WTC11 (cell line): Measurements from ENCODE around the gene STAM. TPM values are rescaled to one million over a fixed set of nuclear protein-coding genes. Genes with fewer than 3 reads are reported as not detected.

ENCODE experiments used
- ATAC-seq: fragments of 200-7000 bp; cut with Tn5 transposase; 2 replicates; pipeline ENCODE4 v1.10.0; 2021; ENCODE audit warnings: mild to moderate bottlenecking, moderate library complexity
- CTCF ChIA-PET: fragments of 300-600 bp; sonication (Branson Sonifier 250); formaldehyde crosslinking; loops from one replicate; lab custom pipeline; 2021; ENCODE audit warnings: antibody characterized with exemption; lab: Charles Lee
- POLR2A ChIA-PET: fragments of 350-600 bp; sonication (Branson Sonifier 250); formaldehyde crosslinking; loops from one replicate; lab custom pipeline; 2021; ENCODE audit warnings: antibody characterized with exemption; lab: Charles Lee
- DNase-seq: peaks from one replicate; pipeline ENCODE4 v3.0.0; 2021; ENCODE audit warnings: low spot score
- H3K27ac Mint-ChIP-seq: 2 replicates; pipeline ENCODE4 v1.8.0; 2021; ENCODE audit warnings: mixed read lengths
- H3K27me3 Mint-ChIP-seq: 2 replicates; pipeline ENCODE4 v1.8.0; 2021; ENCODE audit warnings: low read depth, mild to moderate bottlenecking, moderate library complexity, mixed read lengths
- H3K36me3 Mint-ChIP-seq: 2 replicates; pipeline ENCODE4 v1.8.0; 2021; ENCODE audit warnings: mixed read lengths
- H3K4me1 Mint-ChIP-seq: 2 replicates; pipeline ENCODE4 v1.8.0; 2022; ENCODE audit warnings: mixed read lengths
- H3K4me3 Mint-ChIP-seq: 2 replicates; pipeline ENCODE4 v1.8.0; 2021; ENCODE audit warnings: mild to moderate bottlenecking, moderate library complexity, mixed read lengths
- H3K9me3 Mint-ChIP-seq: 2 replicates; pipeline ENCODE4 v1.8.0; 2021; ENCODE audit warnings: mixed read lengths
- ATF6 ChIP-seq: sonication (generic); formaldehyde crosslinking; IDR thresholded peaks from 2 replicates; pipeline ENCODE4 v1.8.1; 2023; ENCODE audit warnings: mild to moderate bottlenecking, missing genetic modification reagents
- CREB1 ChIP-seq: sonication (generic); formaldehyde crosslinking; IDR thresholded peaks from 2 replicates; pipeline ENCODE4 v1.8.0; 2023; ENCODE audit warnings: mild to moderate bottlenecking, missing genetic modification reagents
- CREM ChIP-seq: sonication (generic); formaldehyde crosslinking; IDR thresholded peaks from 2 replicates; pipeline ENCODE4 v1.8.1; 2022; ENCODE audit warnings: mild to moderate bottlenecking, missing genetic modification reagents, moderate library complexity
- CTCF ChIP-seq: fragments of 200-600 bp; IDR thresholded peaks from 2 replicates; pipeline ENCODE4 v1.8.0; 2022; ENCODE audit warnings: antibody characterized with exemption
- ERG ChIP-seq: fragments of 250-450 bp; sonication (Bioruptor Pico); IDR thresholded peaks from 2 replicates; pipeline ENCODE4 v1.8.0; 2021; ENCODE audit warnings: mild to moderate bottlenecking
- FOXK1 ChIP-seq: sonication (generic); formaldehyde crosslinking; IDR thresholded peaks from 2 replicates; pipeline ENCODE4 v1.8.0; 2022; ENCODE audit warnings: mild to moderate bottlenecking, moderate library complexity, missing genetic modification reagents
- GABPB1 ChIP-seq: sonication (generic); formaldehyde crosslinking; IDR thresholded peaks from 2 replicates; pipeline ENCODE4 v1.8.1; 2023; ENCODE audit warnings: mild to moderate bottlenecking, missing genetic modification reagents
- GTF2I ChIP-seq: fragments of 250-450 bp; sonication (Bioruptor Pico); conservative IDR thresholded peaks from 2 replicates; pipeline ENCODE4 v1.4.0; 2021; ENCODE audit warnings: mild to moderate bottlenecking
- IRF1 ChIP-seq: sonication (generic); formaldehyde crosslinking; IDR thresholded peaks from 2 replicates; pipeline ENCODE4 v1.8.0; 2023; ENCODE audit warnings: missing genetic modification reagents
- MAX ChIP-seq: sonication (generic); formaldehyde crosslinking; IDR thresholded peaks from 2 replicates; pipeline ENCODE4 v1.8.0; 2022; ENCODE audit warnings: mild to moderate bottlenecking, missing genetic modification reagents
- MXD4 ChIP-seq: fragments of 250-450 bp; sonication (Bioruptor Pico); IDR thresholded peaks from 2 replicates; pipeline ENCODE4 v1.8.0; 2021; ENCODE audit warnings: mild to moderate bottlenecking, moderate library complexity, borderline replicate concordance
- SMAD4 ChIP-seq: sonication (generic); formaldehyde crosslinking; IDR thresholded peaks from 2 replicates; pipeline ENCODE4 v1.8.0; 2022; ENCODE audit warnings: mild to moderate bottlenecking, missing genetic modification reagents
- ZNF138 ChIP-seq: sonication (generic); formaldehyde crosslinking; conservative IDR thresholded peaks from 2 replicates; pipeline ENCODE4 v1.8.1; 2022; ENCODE audit warnings: mild to moderate bottlenecking, moderate library complexity, missing genetic modification reagents
- ZNF263 ChIP-seq: sonication (generic); formaldehyde crosslinking; IDR thresholded peaks from 2 replicates; pipeline ENCODE4 v1.8.1; 2022; ENCODE audit warnings: low read depth, mild to moderate bottlenecking, moderate library complexity, missing genetic modification reagents
- ZNF425 ChIP-seq: fragments of 250-450 bp; sonication (Bioruptor Pico); conservative IDR thresholded peaks from 2 replicates; pipeline ENCODE4 v1.9.0; 2021; ENCODE audit warnings: mild to moderate bottlenecking
- ZNF512 ChIP-seq: sonication (generic); formaldehyde crosslinking; IDR thresholded peaks from 2 replicates; pipeline ENCODE4 v1.8.1; 2022; ENCODE audit warnings: missing genetic modification reagents, borderline replicate concordance
- ZNF671 ChIP-seq: fragments of 250-450 bp; sonication (Bioruptor Pico); IDR thresholded peaks from 2 replicates; pipeline ENCODE4 v1.8.0; 2021; ENCODE audit warnings: mild to moderate bottlenecking
- total RNA-seq: library from RNA; stranded (reverse); gene quantifications from 3 replicates; pipeline ENCODE4 v1.2.3, GENCODE V29; 2021

Gene STAM
- total RNA-seq, 1 experiment from 2014 or later: 24.2 TPM

GRCh38 chr10:17734432-17735080, 90.6 kb downstream of the STAM start (continued):
- TF ChIP-seq CTCF: no peak

- ChIA-PET POLR2A (interaction anchor here (0.7 kb wide), 1 partner anchor 740 kb away, joined by 7 read pairs; no protein-coding TSS in a partner anchor), CTCF (interaction anchor here (1.0 to 1.3 kb wide), 2 partner anchors 10 to 86 kb away, joined by 3 to 4 read pairs; no protein-coding TSS in a partner anchor)
- H3K27me3 Mint-ChIP-seq: no peaks in the 10 kb centered on the region
- TF ChIP-seq ZNF263 (CRISPR knock-in tag): no peak
- TF ChIP-seq IRF1 (CRISPR knock-in tag): no peak
- TF ChIP-seq CREB1: no peak
- no peak for TF ChIP-seq GTF2I (CRISPR knock-in tag)
- no peak for TF ChIP-seq ZNF671 (CRISPR knock-in tag)
- TF ChIP-seq ZNF138 (CRISPR knock-in tag): no peak
- TF ChIP-seq ERG (CRISPR knock-in tag): no peak
- no peak for TF ChIP-seq GABPB1 (CRISPR knock-in tag)
- TF ChIP-seq FOXK1 (CRISPR knock-in tag): no peak
- no peak for TF ChIP-seq MXD4 (CRISPR knock-in tag)
- TF ChIP-seq ZNF512 (CRISPR knock-in tag): no peak
- no peak for TF ChIP-seq MAX (CRISPR knock-in tag)
- TF ChIP-seq ZNF425 (CRISPR knock-in tag): no peak
- no peak for TF ChIP-seq SMAD4 (CRISPR knock-in tag)
- no peak for TF ChIP-seq ATF6 (CRISPR knock-in tag)
- TF ChIP-seq CREM (CRISPR knock-in tag): no peak
- H3K36me3 Mint-ChIP-seq: no peaks in the 10 kb centered on the region
- DNase-seq (no peak), ATAC-seq (no peak)
- H3K4me1 Mint-ChIP-seq: no peaks in the 10 kb centered on the region
- no peaks in the 10 kb centered on the region for H3K9me3 Mint-ChIP-seq
- no peak overlapping the region for H3K27ac Mint-ChIP-seq
- H3K4me3 Mint-ChIP-seq: no peak overlapping the region
Measured at GRCh38 chr10:17735166-17735941, 91.4 kb downstream of the STAM start.
